ENCODE measurements around the gene GRIK5.

DNA sequence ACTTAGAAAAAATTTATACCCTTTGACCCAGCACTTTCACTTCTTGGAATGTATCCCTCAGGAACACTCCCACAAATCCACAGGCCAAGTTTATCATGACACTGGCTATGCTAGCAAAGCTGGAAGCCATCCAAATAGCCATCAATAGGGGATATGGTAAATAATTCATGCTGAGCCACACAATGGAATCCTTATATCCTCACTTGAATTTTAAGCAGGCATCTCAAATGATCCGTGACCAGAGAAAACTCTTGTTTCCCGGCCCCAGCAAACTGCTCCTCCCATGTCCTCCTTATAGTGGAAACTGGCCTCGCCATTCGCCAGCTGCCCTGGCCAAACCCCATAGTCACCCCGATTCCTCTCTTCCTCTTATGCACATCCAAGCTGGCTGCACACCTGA lies 37.6 kb downstream of the GRIK5 start:
- TF ChIP-seq, protein P1, sequence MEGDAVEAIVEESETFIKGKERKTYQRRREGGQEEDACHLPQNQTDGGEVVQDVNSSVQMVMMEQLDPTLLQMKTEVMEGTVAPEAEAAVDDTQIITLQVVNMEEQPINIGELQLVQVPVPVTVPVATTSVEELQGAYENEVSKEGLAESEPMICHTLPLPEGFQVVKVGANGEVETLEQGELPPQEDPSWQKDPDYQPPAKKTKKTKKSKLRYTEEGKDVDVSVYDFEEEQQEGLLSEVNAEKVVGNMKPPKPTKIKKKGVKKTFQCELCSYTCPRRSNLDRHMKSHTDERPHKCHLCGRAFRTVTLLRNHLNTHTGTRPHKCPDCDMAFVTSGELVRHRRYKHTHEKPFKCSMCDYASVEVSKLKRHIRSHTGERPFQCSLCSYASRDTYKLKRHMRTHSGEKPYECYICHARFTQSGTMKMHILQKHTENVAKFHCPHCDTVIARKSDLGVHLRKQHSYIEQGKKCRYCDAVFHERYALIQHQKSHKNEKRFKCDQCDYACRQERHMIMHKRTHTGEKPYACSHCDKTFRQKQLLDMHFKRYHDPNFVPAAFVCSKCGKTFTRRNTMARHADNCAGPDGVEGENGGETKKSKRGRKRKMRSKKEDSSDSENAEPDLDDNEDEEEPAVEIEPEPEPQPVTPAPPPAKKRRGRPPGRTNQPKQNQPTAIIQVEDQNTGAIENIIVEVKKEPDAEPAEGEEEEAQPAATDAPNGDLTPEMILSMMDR (IDR thresholded peaks at IDR 0.05), result no peak
- no peak for TF ChIP-seq POLR2A (IDR thresholded peaks at IDR 0.05)
